Smooth muscle cell (in vitro differentiated cells): ENCODE results near the gene NTSR1. TPM values are rescaled to one million over a fixed set of nuclear protein-coding genes. Genes with fewer than 3 reads are reported as not detected.
A peak's percentile ranks its signal among the peaks of the same experiment; 100 is the strongest.

Experiments used
- DNase-seq: peaks from one replicate; lab custom pipeline; 2025; ENCODE audit not compliant: unreplicated experiment; lab: John Stamatoyannopoulos, UW
- H2AFZ ChIP-seq: fragments of 200-600 bp; sonication (generic); 2 replicates; pipeline ENCODE4 v1.6.0; 2016; ENCODE audit warnings: antibody characterized with exemption, low read depth, mild to moderate bottlenecking
- H3F3A ChIP-seq: fragments of 200-600 bp; sonication (generic); 2 replicates; pipeline ENCODE4 v1.6.0; 2017; ENCODE audit warnings: antibody characterized with exemption, low read depth
- H3K27ac ChIP-seq: fragments of 200-600 bp; sonication (generic); 2 replicates; pipeline ENCODE4 v1.5.1; 2016; ENCODE audit warnings: low read depth, mild to moderate bottlenecking
- H3K27me3 ChIP-seq: fragments of 200-600 bp; sonication (generic); 2 replicates; pipeline ENCODE4 v1.6.1; 2016; ENCODE audit warnings: low read depth, mild to moderate bottlenecking
- H3K36me3 ChIP-seq: fragments of 200-600 bp; sonication (generic); 2 replicates; pipeline ENCODE4 v1.5.1; 2016; ENCODE audit warnings: low read depth
- H3K4me1 ChIP-seq: fragments of 200-600 bp; sonication (generic); 2 replicates; pipeline ENCODE4 v1.5.1; 2016; ENCODE audit warnings: low read depth
- H3K4me2 ChIP-seq: fragments of 200-600 bp; sonication (generic); 2 replicates; pipeline ENCODE4 v1.6.0; 2016; ENCODE audit warnings: mild to moderate bottlenecking
- H3K4me3 ChIP-seq: fragments of 200-600 bp; sonication (generic); 2 replicates; pipeline ENCODE4 v1.5.1; 2016; ENCODE audit warnings: mild to moderate bottlenecking
- H3K79me2 ChIP-seq: fragments of 200-600 bp; sonication (generic); 2 replicates; pipeline ENCODE4 v1.6.0; 2016; ENCODE audit warnings: low read depth, mild to moderate bottlenecking
- H3K9ac ChIP-seq: fragments of 200-600 bp; sonication (generic); 2 replicates; pipeline ENCODE4 v1.6.0; 2016; ENCODE audit warnings: low read depth
- H3K9me3 ChIP-seq: fragments of 200-600 bp; sonication (generic); replicated peaks from 2 replicates; pipeline ENCODE4 v1.5.1; 2016; ENCODE audit warnings: low read depth
- H4K20me1 ChIP-seq: fragments of 200-600 bp; sonication (generic); 2 replicates; pipeline ENCODE4 v1.6.0; 2016; ENCODE audit warnings: low read depth
- CTCF ChIP-seq: fragments of 200-600 bp; sonication (generic); IDR thresholded peaks from 2 replicates; pipeline ENCODE4 v1.5.1; 2017; ENCODE audit warnings: borderline replicate concordance, mild to moderate bottlenecking, antibody characterized with exemption; ENCODE audit not compliant: insufficient read depth, poor library complexity, severe bottlenecking
- WGBS: methylation state at CpG from one replicate; pipeline ENCODE4 v1.1.7; 2016; ENCODE audit warnings: low lambda C conversion rate; 5-methylcytosine and 5-hydroxymethylcytosine counted together
- polyA plus RNA-seq: library from polyadenylated mRNA; unstranded; fragments of >200 nt; fragmentation: Nextera tagmentation; extraction: Ambion mirVana; gene quantifications from 2 replicates; pipeline ENCODE4 v1.2.1, GENCODE V29; 2016
- total RNA-seq: library from RNA; depleted of rRNA; stranded (reverse); fragments of >200 nt; gene quantifications from 2 replicates; pipeline ENCODE4 v1.2.3, GENCODE V29; 2014

NTSR1 gene
- total and polyA plus RNA-seq, 2 experiments from 2014 or later, result 0.09 TPM; not detected in 1

- Histone ChIP-seq H4K20me1 (no peaks in the 10 kb centered on the region), H3K27me3 (peaks cover 21% of the 10 kb centered on the region), H3K9me3 (no peaks in the 10 kb centered on the region), H3K79me2 (no peaks in the 10 kb centered on the region), H3K27ac (no peak overlapping the region), H3K4me2 (no peak overlapping the region), H3K36me3 (no peaks in the 10 kb centered on the region), H3F3A (no peaks in the 10 kb centered on the region), H3K4me3 (no peak overlapping the region), H2AFZ (no peak overlapping the region), H3K4me1 (peaks cover 2% of the 10 kb centered on the region), H3K9ac (no peak overlapping the region)
- 90% methylated on average over 5 of the region's 5 CpGs for WGBS
- no peak for TF ChIP-seq CTCF
- DNase-seq, result no peak
Measured at GRCh38 chr20:62703853-62704228, 4.8 kb upstream of the NTSR1 start.

GRCh38 chr20:62704341-62704948, 4.2 kb upstream of the NTSR1 start:
- Histone ChIP-seq H3K4me2 (no peak overlapping the region), H2AFZ (no peak overlapping the region)
- peak; percentile 11 for DNase-seq

DNA sequence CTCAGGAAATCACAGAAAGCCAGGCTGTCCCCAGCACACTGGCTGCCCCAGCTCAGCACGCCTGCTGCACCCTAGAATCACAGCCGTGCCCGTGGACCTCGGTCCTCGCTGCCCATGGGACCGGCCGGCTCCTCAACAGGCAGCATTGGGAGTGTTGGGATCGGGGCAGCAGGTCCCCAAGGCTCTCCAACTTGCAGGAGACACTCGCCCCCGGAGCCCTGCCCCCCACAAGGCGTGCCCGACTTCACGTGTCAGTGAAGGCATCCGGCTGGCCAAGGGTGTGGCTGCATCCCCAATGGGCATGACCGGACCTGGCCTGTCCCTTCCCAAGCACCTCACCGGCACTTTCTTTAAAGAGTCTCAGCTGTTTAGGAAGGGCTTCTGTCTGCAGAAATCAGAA, 3.0 kb upstream of the NTSR1 start:
- Histone ChIP-seq H3K27ac (no peak overlapping the region), H3K4me3 (no peak overlapping the region), H2AFZ (no peak overlapping the region), H3K4me1 (peaks cover 4% of the 10 kb centered on the region), H3K9ac (no peak overlapping the region), H4K20me1 (no peaks in the 10 kb centered on the region), H3K4me2 (no peak overlapping the region), H3K79me2 (no peaks in the 10 kb centered on the region), H3K27me3 (peaks cover 38% of the 10 kb centered on the region), H3K9me3 (no peaks in the 10 kb centered on the region), H3F3A (no peaks in the 10 kb centered on the region), H3K36me3 (no peaks in the 10 kb centered on the region)
- 94% methylated on average over 14 of the region's 16 CpGs for WGBS
- TF ChIP-seq CTCF, result no peak
- DNase-seq, result no peak

More at GRCh38 chr20:62704341-62704948, 4.2 kb upstream of the NTSR1 start:
- no peak for TF ChIP-seq CTCF
- no peaks in the 10 kb centered on the region for H4K20me1 ChIP-seq
- no peaks in the 10 kb centered on the region for H3K79me2 ChIP-seq
- no peaks in the 10 kb centered on the region for H3K9me3 ChIP-seq
- H3K4me3 ChIP-seq, result no peak overlapping the region
- H3K27me3 ChIP-seq, result peaks cover 27% of the 10 kb centered on the region
- H3K27ac ChIP-seq, result no peak overlapping the region
- H3K4me1 ChIP-seq, result peaks cover 4% of the 10 kb centered on the region
- H3F3A ChIP-seq, result no peaks in the 10 kb centered on the region
- H3K36me3 ChIP-seq, result no peaks in the 10 kb centered on the region
- 76% methylated on average over 21 of the region's 21 CpGs for WGBS
- H3K9ac ChIP-seq, result no peak overlapping the region

DNA sequence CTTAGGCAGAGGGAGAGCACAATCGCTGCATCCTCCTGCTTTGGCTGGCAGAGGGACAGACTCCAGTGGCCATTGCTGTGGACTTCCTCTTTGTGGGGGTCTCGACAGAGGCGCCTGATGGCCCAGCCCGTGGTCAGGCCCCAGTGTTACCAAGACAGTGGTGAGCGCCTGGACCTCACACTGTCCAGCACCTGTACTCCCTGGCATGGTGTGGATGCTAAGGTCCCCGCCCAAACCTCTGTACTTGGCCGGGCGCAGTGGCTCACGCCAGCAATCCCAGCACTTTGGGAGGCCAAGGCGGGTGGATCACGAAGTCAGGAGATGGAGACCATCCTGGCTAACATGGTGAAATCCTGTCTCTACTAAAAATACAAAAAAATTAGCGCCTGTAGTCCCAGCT, 2.3 kb upstream of the NTSR1 start:
- Histone ChIP-seq H3K36me3 (no peaks in the 10 kb centered on the region), H3K27ac (no peak overlapping the region), H3K79me2 (no peaks in the 10 kb centered on the region), H3K9ac (no peak overlapping the region), H2AFZ (no peak overlapping the region), H3K27me3 (peaks cover 42% of the 10 kb centered on the region), H3F3A (no peaks in the 10 kb centered on the region), H4K20me1 (no peaks in the 10 kb centered on the region), H3K4me2 (no peak overlapping the region), H3K4me3 (no peak overlapping the region), H3K4me1 (peaks cover 4% of the 10 kb centered on the region), H3K9me3 (no peaks in the 10 kb centered on the region)
- WGBS, result 91% methylated on average over 12 of the region's 12 CpGs
- TF ChIP-seq CTCF, result no peak
- no peak for DNase-seq
